Mesendoderm (in vitro differentiated cells): ENCODE measurements around the gene DHX38.

Experiments used
- DNase-seq: peaks from one replicate; pipeline ENCODE4 v3.0.0; 2013
- H2AK5ac ChIP-seq: 2 replicates; pipeline ENCODE4 v1.6.1; 2013; ENCODE audit warnings: low read length, inconsistent platforms
- H2BK120ac ChIP-seq: 2 replicates; pipeline ENCODE4 v1.6.1; 2013; ENCODE audit warnings: low read depth, mild to moderate bottlenecking, low read length, moderate library complexity, mixed read lengths
- H2BK15ac ChIP-seq: replicated peaks from 2 replicates; pipeline ENCODE4 v1.6.1; 2013; ENCODE audit warnings: low read depth, mild to moderate bottlenecking, moderate library complexity
- H2BK5ac ChIP-seq: 2 replicates; pipeline ENCODE4 v1.6.1; 2013; ENCODE audit warnings: low read length, inconsistent platforms
- H3K18ac ChIP-seq: 2 replicates; pipeline ENCODE4 v1.6.1; 2013; ENCODE audit warnings: mild to moderate bottlenecking, low read length, mixed read lengths
- H3K23ac ChIP-seq: one replicate; pipeline ENCODE4 v1.6.1; 2013; ENCODE audit warnings: low read length
- H3K27ac ChIP-seq: 2 replicates; pipeline ENCODE4 v1.5.1; 2013; ENCODE audit warnings: low read depth, mild to moderate bottlenecking, inconsistent platforms, low read length, moderate library complexity
- H3K27me3 ChIP-seq: 2 replicates; pipeline ENCODE4 v1.6.1; 2013; ENCODE audit warnings: low read length, control low read depth, mild to moderate bottlenecking, inconsistent platforms; ENCODE audit not compliant: insufficient read depth, poor library complexity
- H3K36me3 ChIP-seq: 2 replicates; pipeline ENCODE4 v1.6.1; 2013; ENCODE audit warnings: low read length, inconsistent platforms; ENCODE audit not compliant: control insufficient read depth, insufficient read depth
- H3K4ac ChIP-seq: one replicate; pipeline ENCODE4 v1.6.1; 2013; ENCODE audit warnings: low read depth, mild to moderate bottlenecking, low read length, moderate library complexity
- H3K4me1 ChIP-seq: 2 replicates; pipeline ENCODE4 v1.6.1; 2013; ENCODE audit warnings: low read depth, low read length, inconsistent platforms; ENCODE audit not compliant: control insufficient read depth
- H3K4me2 ChIP-seq: 2 replicates; pipeline ENCODE4 v1.6.1; 2013; ENCODE audit warnings: low read length
- H3K4me3 ChIP-seq: 2 replicates; pipeline ENCODE4 v1.5.1; 2013; ENCODE audit warnings: mild to moderate bottlenecking, low read length
- H3K56ac ChIP-seq: one replicate; pipeline ENCODE4 v1.6.1; 2013; ENCODE audit warnings: low read length
- H3K79me1 ChIP-seq: 2 replicates; pipeline ENCODE4 v1.6.1; 2013; ENCODE audit warnings: low read length, inconsistent platforms
- H3K79me2 ChIP-seq: 2 replicates; pipeline ENCODE4 v1.6.1; 2013; ENCODE audit warnings: mild to moderate bottlenecking, low read length; ENCODE audit not compliant: control insufficient read depth, insufficient read depth
- H3K9ac ChIP-seq: 2 replicates; pipeline ENCODE4 v1.6.1; 2013; ENCODE audit warnings: low read length, inconsistent platforms
- H4K5ac ChIP-seq: one replicate; pipeline ENCODE4 v1.6.1; 2013; ENCODE audit warnings: low read length
- H4K8ac ChIP-seq: one replicate; pipeline ENCODE4 v1.6.1; 2013; ENCODE audit warnings: low read depth, mild to moderate bottlenecking, control low read depth, low read length, moderate library complexity
- WGBS: extraction: QIAGEN DNeasy Blood & Tissue Kit; methylation state at CpG from one replicate; pipeline ENCODE4 v1.1.7; 2013; ENCODE audit warnings: low lambda C conversion rate, missing lambda C conversion rate; ENCODE audit not compliant: insufficient coverage; ENCODE audit errors: extremely low coverage; 5-methylcytosine and 5-hydroxymethylcytosine counted together

The DHX38 gene

GRCh38 chr16:72061564-72061963, 32.1 kb upstream of the DHX38 start:
- H3K79me2 ChIP-seq: no peaks in the 10 kb centered on the region
- no peak overlapping the region for H3K9ac ChIP-seq
- no peaks in the 10 kb centered on the region for H3K36me3 ChIP-seq
- H3K18ac ChIP-seq: no peak overlapping the region
- H2BK15ac ChIP-seq: no peak overlapping the region
- no peaks in the 10 kb centered on the region for H3K27me3 ChIP-seq
- H3K23ac ChIP-seq: no peak overlapping the region
- H3K4me3 ChIP-seq: no peak overlapping the region
- no peak overlapping the region for H3K27ac ChIP-seq
- H3K4ac ChIP-seq: no peak overlapping the region
- no peak overlapping the region for H3K56ac ChIP-seq
- H4K8ac ChIP-seq: no peak overlapping the region
- no peaks in the 10 kb centered on the region for H3K4me1 ChIP-seq
- no peak overlapping the region for H2AK5ac ChIP-seq
- WGBS: no CpG with 5 or more reads among the region's 1 CpG
- no peaks in the 10 kb centered on the region for H3K79me1 ChIP-seq
- H2BK120ac ChIP-seq: no peak overlapping the region
- H4K5ac ChIP-seq: no peak overlapping the region
- H2BK5ac ChIP-seq: no peak overlapping the region
- DNase-seq: no peak
- no peak overlapping the region for H3K4me2 ChIP-seq

- Histone ChIP-seq H3K27me3 (no peaks in the 10 kb centered on the region), H3K18ac (no peak overlapping the region), H3K36me3 (no peaks in the 10 kb centered on the region), H2BK15ac (no peak overlapping the region), H3K4me3 (no peak overlapping the region), H3K23ac (no peak overlapping the region), H2BK5ac (no peak overlapping the region), H3K79me2 (no peaks in the 10 kb centered on the region), H4K5ac (no peak overlapping the region), H3K9ac (no peak overlapping the region), H3K56ac (no peak overlapping the region), H2BK120ac (no peak overlapping the region), H3K4me1 (no peaks in the 10 kb centered on the region), H2AK5ac (no peak overlapping the region), H3K4me2 (no peak overlapping the region), H3K27ac (no peak overlapping the region), H3K79me1 (no peaks in the 10 kb centered on the region), H3K4ac (no peak overlapping the region), H4K8ac (no peak overlapping the region)
- no peak for DNase-seq
- no CpG with 5 or more reads among the region's 10 CpGs for WGBS
Observed at GRCh38 chr16:72064361-72064894, 29.2 kb upstream of the DHX38 start.

GRCh38 chr16:72066747-72067146, 26.9 kb upstream of the DHX38 start:
- Histone ChIP-seq H3K79me2 (no peaks in the 10 kb centered on the region), H3K9ac (peak overlapping the region; percentile 38), H3K36me3 (no peaks in the 10 kb centered on the region), H3K23ac (no peak overlapping the region), H4K5ac (no peak overlapping the region), H3K18ac (no peak overlapping the region), H3K27ac (no peak overlapping the region), H3K79me1 (no peaks in the 10 kb centered on the region), H3K56ac (no peak overlapping the region), H3K4me3 (no peak overlapping the region), H2AK5ac (no peak overlapping the region), H2BK5ac (no peak overlapping the region), H2BK120ac (no peak overlapping the region), H3K4me1 (no peaks in the 10 kb centered on the region), H3K27me3 (no peaks in the 10 kb centered on the region), H3K4ac (no peak overlapping the region), H3K4me2 (no peak overlapping the region), H2BK15ac (no peak overlapping the region), H4K8ac (no peak overlapping the region)
- WGBS: no CpG with 5 or more reads among the region's 1 CpG
- peak; percentile 68 for DNase-seq

- Histone ChIP-seq H3K4me1 (no peaks in the 10 kb centered on the region), H2BK15ac (no peak overlapping the region), H3K9ac (no peak overlapping the region), H2AK5ac (no peak overlapping the region), H3K36me3 (no peaks in the 10 kb centered on the region), H2BK5ac (no peak overlapping the region), H3K79me1 (no peaks in the 10 kb centered on the region), H3K56ac (no peak overlapping the region), H4K8ac (no peak overlapping the region), H3K27me3 (no peaks in the 10 kb centered on the region), H3K27ac (no peak overlapping the region), H3K4me2 (no peak overlapping the region), H3K79me2 (no peaks in the 10 kb centered on the region), H3K4ac (no peak overlapping the region), H2BK120ac (no peak overlapping the region), H4K5ac (no peak overlapping the region), H3K18ac (no peak overlapping the region), H3K23ac (no peak overlapping the region), H3K4me3 (no peak overlapping the region)
- DNase-seq: no peak
- no CpG with 5 or more reads among the region's 4 CpGs for WGBS
Observed at GRCh38 chr16:72068930-72069329, 24.7 kb upstream of the DHX38 start.

GRCh38 chr16:72072514-72073342, 20.9 kb upstream of the DHX38 start:
- no peaks in the 10 kb centered on the region for H3K4me1 ChIP-seq
- no peak overlapping the region for H2AK5ac ChIP-seq
- H3K4me3 ChIP-seq: no peak overlapping the region
- no peak overlapping the region for H3K4ac ChIP-seq
- H3K9ac ChIP-seq: no peak overlapping the region
- DNase-seq: peak; percentile 48
- H3K23ac ChIP-seq: no peak overlapping the region
- H2BK120ac ChIP-seq: no peak overlapping the region
- no peaks in the 10 kb centered on the region for H3K79me1 ChIP-seq
- WGBS: no CpG with 5 or more reads among the region's 12 CpGs
- no peak overlapping the region for H3K27ac ChIP-seq
- no peak overlapping the region for H2BK15ac ChIP-seq
- no peak overlapping the region for H4K8ac ChIP-seq
- no peak overlapping the region for H3K56ac ChIP-seq
- H3K36me3 ChIP-seq: no peaks in the 10 kb centered on the region
- H2BK5ac ChIP-seq: no peak overlapping the region
- no peaks in the 10 kb centered on the region for H3K27me3 ChIP-seq
- H3K4me2 ChIP-seq: no peak overlapping the region
- no peak overlapping the region for H4K5ac ChIP-seq
- H3K79me2 ChIP-seq: no peaks in the 10 kb centered on the region
- H3K18ac ChIP-seq: no peak overlapping the region
